Parathyroid adenoma (tissue), 2 donors: ENCODE results near the gene MEIS3.

Experiments
- H2AFZ ChIP-seq: fragments of 300-600 bp; sonication (generic); one replicate; pipeline ENCODE4 v1.7.0; 2017; ENCODE audit warnings: antibody characterized with exemption, mild to moderate bottlenecking
- H3K27ac ChIP-seq: fragments of 300-600 bp; sonication (generic); one replicate; pipeline ENCODE4 v1.7.0; 2017
- H3K27me3 ChIP-seq: fragments of 300-600 bp; sonication (generic); one replicate; pipeline ENCODE4 v1.7.0; 2017; ENCODE audit warnings: low read length; ENCODE audit not compliant: control insufficient read depth, insufficient read depth
- H3K36me3 ChIP-seq: fragments of 300-600 bp; sonication (generic); one replicate; pipeline ENCODE4 v1.7.0; 2017; ENCODE audit warnings: low read length; ENCODE audit not compliant: control insufficient read depth, insufficient read depth
- H3K4me1 ChIP-seq: fragments of 300-600 bp; sonication (generic); one replicate; pipeline ENCODE4 v1.7.0; 2017; ENCODE audit warnings: control low read depth
- H3K4me2 ChIP-seq: fragments of 300-600 bp; sonication (generic); one replicate; pipeline ENCODE4 v1.7.0; 2017; ENCODE audit warnings: low read length
- H3K4me3 ChIP-seq: fragments of 300-600 bp; sonication (generic); one replicate; pipeline ENCODE4 v1.7.0; 2017; ENCODE audit warnings: low read depth, low read length
- H3K79me2 ChIP-seq: fragments of 300-600 bp; sonication (generic); one replicate; pipeline ENCODE4 v1.7.0; 2017; ENCODE audit warnings: control low read depth
- H3K9ac ChIP-seq: fragments of 300-600 bp; sonication (generic); one replicate; pipeline ENCODE4 v1.7.0; 2017; ENCODE audit warnings: mild to moderate bottlenecking
- H3K9me3 ChIP-seq: fragments of 300-600 bp; sonication (generic); one replicate; pipeline ENCODE4 v1.7.0; 2017; ENCODE audit warnings: low read length; ENCODE audit not compliant: control insufficient read depth
- TF ChIP-seq, protein P1 (sequence below): fragments of 300-600 bp; sonication (generic); IDR thresholded peaks from one replicate; pipeline ENCODE4 v1.7.0; 2017; ENCODE audit warnings: antibody characterized with exemption, mild to moderate bottlenecking
- donor health status: primary hyperparathyroidism.

MEIS3 gene

DNA sequence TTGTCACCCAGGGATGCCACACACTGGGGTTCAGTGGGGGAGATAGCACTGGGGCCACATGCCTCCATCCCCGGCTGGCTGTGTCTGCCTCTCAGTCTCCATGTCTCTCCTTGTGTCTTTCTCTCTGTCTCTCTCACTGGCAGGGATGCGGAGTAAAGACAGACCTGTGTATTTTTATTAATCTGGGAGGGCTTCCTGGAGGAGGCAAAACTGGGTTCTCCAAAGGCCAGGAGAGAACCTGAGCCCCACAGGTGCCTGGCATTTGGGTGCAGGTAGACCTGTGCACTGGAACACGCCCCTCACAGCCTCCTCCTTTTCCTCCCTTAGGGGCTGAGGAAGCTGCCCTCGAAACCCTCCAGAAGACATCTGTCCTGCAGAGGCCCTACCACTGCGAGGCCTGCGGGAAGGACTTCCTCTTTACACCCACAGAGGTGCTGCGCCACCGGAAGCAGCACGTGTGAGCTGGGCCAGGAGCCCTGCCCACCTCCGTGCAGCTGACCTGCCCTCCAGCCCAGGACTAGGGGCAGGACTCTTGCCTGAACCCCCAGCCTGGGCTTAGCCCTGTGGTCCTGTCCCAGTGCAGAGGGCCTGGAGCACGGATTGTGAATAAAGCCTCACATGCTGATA is 37.6 kb downstream of the MEIS3 start:
- no peaks in the 10 kb centered on the region for H3K79me2 ChIP-seq
- H3K4me1 ChIP-seq: no peaks in the 10 kb centered on the region
- no peak overlapping the region for H3K4me2 ChIP-seq
- H3K27ac ChIP-seq: no peak overlapping the region
- H3K36me3 ChIP-seq: no peaks in the 10 kb centered on the region
- TF ChIP-seq, protein P1, sequence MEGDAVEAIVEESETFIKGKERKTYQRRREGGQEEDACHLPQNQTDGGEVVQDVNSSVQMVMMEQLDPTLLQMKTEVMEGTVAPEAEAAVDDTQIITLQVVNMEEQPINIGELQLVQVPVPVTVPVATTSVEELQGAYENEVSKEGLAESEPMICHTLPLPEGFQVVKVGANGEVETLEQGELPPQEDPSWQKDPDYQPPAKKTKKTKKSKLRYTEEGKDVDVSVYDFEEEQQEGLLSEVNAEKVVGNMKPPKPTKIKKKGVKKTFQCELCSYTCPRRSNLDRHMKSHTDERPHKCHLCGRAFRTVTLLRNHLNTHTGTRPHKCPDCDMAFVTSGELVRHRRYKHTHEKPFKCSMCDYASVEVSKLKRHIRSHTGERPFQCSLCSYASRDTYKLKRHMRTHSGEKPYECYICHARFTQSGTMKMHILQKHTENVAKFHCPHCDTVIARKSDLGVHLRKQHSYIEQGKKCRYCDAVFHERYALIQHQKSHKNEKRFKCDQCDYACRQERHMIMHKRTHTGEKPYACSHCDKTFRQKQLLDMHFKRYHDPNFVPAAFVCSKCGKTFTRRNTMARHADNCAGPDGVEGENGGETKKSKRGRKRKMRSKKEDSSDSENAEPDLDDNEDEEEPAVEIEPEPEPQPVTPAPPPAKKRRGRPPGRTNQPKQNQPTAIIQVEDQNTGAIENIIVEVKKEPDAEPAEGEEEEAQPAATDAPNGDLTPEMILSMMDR: no peak
- no peaks in the 10 kb centered on the region for H3K9me3 ChIP-seq
- no peaks in the 10 kb centered on the region for H3K27me3 ChIP-seq
- no peak overlapping the region for H2AFZ ChIP-seq
- no peak overlapping the region for H3K9ac ChIP-seq
- H3K4me3 ChIP-seq: no peak overlapping the region

DNA sequence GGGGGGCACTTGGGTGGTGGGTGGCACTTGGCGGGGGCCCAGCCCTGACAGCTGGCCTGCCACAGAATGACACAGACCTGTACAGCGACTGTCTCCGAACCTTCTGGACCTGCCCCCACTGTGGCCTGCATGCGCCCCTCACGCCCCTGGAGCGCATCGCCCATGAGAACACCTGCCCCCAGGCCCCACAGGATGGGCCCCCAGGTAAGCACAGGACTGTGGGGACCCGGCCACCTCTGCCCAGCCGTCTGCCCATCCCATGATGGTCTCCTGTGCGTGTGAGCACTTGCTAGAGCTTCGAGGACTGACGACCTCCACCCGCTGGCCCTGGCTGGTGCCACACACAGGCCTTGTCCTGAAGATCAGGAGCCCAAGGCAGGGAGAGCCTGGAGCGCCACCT is 38.2 kb downstream of the MEIS3 start:
- H3K9me3 ChIP-seq: no peaks in the 10 kb centered on the region
- H3K79me2 ChIP-seq: no peaks in the 10 kb centered on the region
- H3K9ac ChIP-seq: no peak overlapping the region
- no peak overlapping the region for H3K4me2 ChIP-seq
- no peak overlapping the region for H2AFZ ChIP-seq
- H3K27ac ChIP-seq: no peak overlapping the region
- no peaks in the 10 kb centered on the region for H3K36me3 ChIP-seq
- H3K27me3 ChIP-seq: no peaks in the 10 kb centered on the region
- no peaks in the 10 kb centered on the region for H3K4me1 ChIP-seq
- H3K4me3 ChIP-seq: no peak overlapping the region
- TF ChIP-seq, protein P1: no peak

DNA sequence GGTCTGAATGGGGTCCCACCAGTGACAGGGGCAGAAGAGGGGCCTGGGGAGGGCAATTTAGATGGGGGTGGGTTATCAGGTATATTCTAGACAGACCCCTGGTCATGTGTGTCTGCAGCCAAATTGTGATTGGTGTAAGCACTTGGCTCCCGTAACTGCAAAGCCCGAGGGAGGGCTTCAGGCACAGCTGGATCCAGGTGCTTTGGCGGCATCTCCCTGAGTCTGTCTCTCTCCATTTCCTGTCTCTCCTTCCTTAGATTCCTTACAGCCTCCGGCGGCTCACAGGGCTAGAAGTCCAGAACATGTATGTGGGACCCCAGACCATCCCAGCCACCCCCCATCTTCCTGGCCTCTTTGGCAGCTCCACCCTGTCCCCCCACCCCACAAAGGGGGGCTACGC is 38.8 kb downstream of the MEIS3 start:
- Histone ChIP-seq H3K4me3 (no peak overlapping the region), H3K27ac (no peak overlapping the region), H3K4me1 (no peaks in the 10 kb centered on the region), H3K9ac (no peak overlapping the region), H3K4me2 (no peak overlapping the region), H2AFZ (no peak overlapping the region), H3K27me3 (no peaks in the 10 kb centered on the region), H3K9me3 (no peaks in the 10 kb centered on the region), H3K36me3 (no peaks in the 10 kb centered on the region), H3K79me2 (no peaks in the 10 kb centered on the region)
- TF ChIP-seq, protein P1: no peak

DNA sequence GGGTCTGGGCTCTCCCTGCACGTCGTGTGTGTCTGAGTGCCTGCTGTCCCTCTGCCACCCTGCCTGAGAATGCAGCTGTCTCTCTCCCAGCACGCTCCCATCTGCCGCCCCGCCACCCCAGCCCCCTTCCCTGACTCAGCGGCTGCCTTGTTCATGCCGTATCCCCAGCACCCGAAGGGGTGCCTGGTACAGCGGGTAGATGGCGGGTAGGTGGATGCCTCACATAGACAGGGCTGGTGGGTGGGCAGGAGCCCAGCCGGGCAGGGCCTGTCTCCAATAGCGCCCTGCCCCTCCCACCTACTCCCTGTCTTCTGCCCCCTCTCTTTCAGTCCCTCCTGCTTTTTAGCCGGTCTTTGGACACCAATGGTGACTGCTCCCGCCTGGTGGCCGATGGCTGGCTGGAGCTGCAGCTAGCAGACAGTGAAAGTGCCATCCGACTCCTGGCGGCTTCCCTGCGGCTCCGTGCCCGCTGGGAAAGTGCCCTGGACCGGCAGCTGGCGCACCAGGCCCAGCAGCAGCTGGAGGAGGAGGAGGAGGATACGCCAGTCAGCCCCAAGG is 39.9 kb downstream of the MEIS3 start:
- Histone ChIP-seq H3K27ac (no peak overlapping the region), H2AFZ (no peak overlapping the region), H3K9me3 (no peaks in the 10 kb centered on the region), H3K27me3 (no peaks in the 10 kb centered on the region), H3K4me2 (no peak overlapping the region), H3K36me3 (no peaks in the 10 kb centered on the region), H3K79me2 (no peaks in the 10 kb centered on the region), H3K9ac (no peak overlapping the region), H3K4me1 (no peaks in the 10 kb centered on the region), H3K4me3 (no peak overlapping the region)
- TF ChIP-seq, protein P1: no peak

DNA sequence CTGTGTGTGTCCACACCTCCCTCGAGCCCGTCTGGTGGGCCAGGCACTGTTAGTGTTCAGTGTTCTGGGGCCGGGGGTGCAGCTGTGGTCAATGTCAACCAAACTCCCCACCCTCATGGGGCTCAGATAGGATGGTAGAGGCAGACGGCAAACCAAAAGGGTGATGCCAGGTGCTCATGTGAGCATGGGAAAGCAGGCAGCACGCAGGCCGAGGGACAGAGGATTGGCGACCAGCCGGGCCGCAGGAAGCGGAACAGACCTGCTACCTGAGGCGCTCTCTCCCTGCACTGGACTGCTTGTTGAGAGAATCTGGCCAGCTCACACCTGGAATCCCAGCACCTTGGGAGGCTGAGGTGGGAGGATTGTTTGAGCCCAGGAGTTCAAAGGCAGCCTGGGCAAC is 41.1 kb downstream of the MEIS3 start:
- H3K9me3 ChIP-seq: no peaks in the 10 kb centered on the region
- no peak overlapping the region for H2AFZ ChIP-seq
- H3K4me1 ChIP-seq: no peaks in the 10 kb centered on the region
- TF ChIP-seq, protein P1: no peak
- H3K79me2 ChIP-seq: no peaks in the 10 kb centered on the region
- H3K36me3 ChIP-seq: no peaks in the 10 kb centered on the region
- H3K27me3 ChIP-seq: no peaks in the 10 kb centered on the region
- no peak overlapping the region for H3K4me2 ChIP-seq
- no peak overlapping the region for H3K27ac ChIP-seq
- H3K9ac ChIP-seq: no peak overlapping the region
- no peak overlapping the region for H3K4me3 ChIP-seq
